ENCODE measurements around the gene FIGNL2. TPM values are rescaled to one million over a fixed set of nuclear protein-coding genes. Genes with fewer than 3 reads are reported as not detected.

FIGNL2 gene
- total RNA-seq (under 1 TPM; 0.25 to 0.39 (median 0.28) TPM), polyA plus RNA-seq (0.18 TPM)
- long read RNA-seq, donor 1: 0 reads
- long read RNA-seq, donor 2: 0 reads
- long read RNA-seq, donor 3: 0 reads
- long read RNA-seq, donor 4: 0 reads

DNA sequence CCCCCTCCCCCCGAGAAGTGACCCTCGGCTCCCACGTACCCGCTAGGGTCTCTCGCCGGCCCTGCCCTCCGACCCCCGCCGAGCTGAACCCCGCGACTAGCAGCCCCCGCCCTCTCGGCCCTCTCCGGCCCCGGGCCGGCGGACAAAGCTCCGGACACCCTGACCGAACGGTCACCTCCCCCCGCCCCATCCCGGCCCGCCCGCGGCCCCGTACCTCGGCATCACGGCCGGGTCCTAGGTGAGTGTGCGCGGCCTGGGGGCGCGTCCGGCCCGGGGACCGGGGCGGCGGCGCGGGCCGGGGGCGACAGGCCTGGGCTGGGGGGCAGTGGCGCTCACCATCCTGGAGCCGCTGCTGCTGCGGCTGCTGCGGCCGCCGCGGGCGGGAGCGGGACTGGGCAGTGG is at the start of gene FIGNL2:
Gene FIGNL2, minus strand, starts transcription at position 393 of the 402 bp plus-strand sequence. CDS start 26,305 bp downstream, outside the sequence.
- 1% methylated on average over 49 of the region's 51 CpGs for WGBS
- peaks cover 2% of the 10 kb centered on the region for H3K4me1 ChIP-seq (ENCODE audit: control insufficient read depth, insufficient read depth, low read length)
- DNase-seq (peak in 1 of 3 donors; percentile 67), ATAC-seq (peak in 1 of 2 donors; percentile 3)
- no peaks in the 10 kb centered on the region for H3K27me3 ChIP-seq (ENCODE audit: control insufficient read depth, insufficient read depth)
- H3K4me3 ChIP-seq (ENCODE audit: low read length): peak within 1 kb of the TSS; percentile 67
- no peak within 1 kb of the TSS for H3K27ac ChIP-seq (ENCODE audit: low read length)
- intact Hi-C loops (cut with DNase I): no loop called here
- H3K9me3 ChIP-seq (ENCODE audit: control insufficient read depth, low read length): no peaks in the 10 kb centered on the region

DNA sequence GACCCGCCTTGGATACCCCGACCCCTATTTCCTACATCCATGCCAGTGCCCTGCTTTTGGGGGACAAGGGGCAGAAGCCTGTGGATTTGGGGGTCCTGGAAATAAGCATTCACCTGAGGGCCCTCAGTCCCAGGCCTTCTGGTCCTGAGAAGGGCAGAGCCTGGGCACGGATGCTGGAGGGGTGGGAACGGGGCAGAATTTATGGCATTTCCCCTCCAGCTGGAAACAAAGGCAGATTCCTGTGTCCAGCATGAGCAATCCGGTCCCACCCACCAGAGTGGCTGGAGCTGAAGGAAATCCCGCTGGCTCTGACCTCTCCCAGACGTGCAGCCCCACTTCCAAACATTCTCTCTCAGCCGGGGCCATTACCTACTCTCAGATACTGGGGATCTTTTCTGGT is 48.7 kb upstream of the FIGNL2 start:
- peak overlapping the region; percentile 70 for H3K27ac ChIP-seq (ENCODE audit: low read length)
- H3K27me3 ChIP-seq (ENCODE audit: control insufficient read depth, insufficient read depth): no peaks in the 10 kb centered on the region
- WGBS: 59% methylated on average over 8 of the region's 8 CpGs
- H3K4me3 ChIP-seq (ENCODE audit: low read length): no peak overlapping the region
- H3K9me3 ChIP-seq (ENCODE audit: control insufficient read depth, low read length): no peaks in the 10 kb centered on the region
- DNase-seq (peak; percentile 63 to 82 (median 68)), ATAC-seq (peak; percentile 64 to 85)
- peaks cover 5% of the 10 kb centered on the region for H3K4me1 ChIP-seq (ENCODE audit: control insufficient read depth, insufficient read depth, low read length)
- intact Hi-C loops (cut with DNase I): loop anchor here in 2 of 4 donors (5.0 kb wide), 1 partner anchor 85 kb away; no protein-coding TSS in a partner anchor

DNA sequence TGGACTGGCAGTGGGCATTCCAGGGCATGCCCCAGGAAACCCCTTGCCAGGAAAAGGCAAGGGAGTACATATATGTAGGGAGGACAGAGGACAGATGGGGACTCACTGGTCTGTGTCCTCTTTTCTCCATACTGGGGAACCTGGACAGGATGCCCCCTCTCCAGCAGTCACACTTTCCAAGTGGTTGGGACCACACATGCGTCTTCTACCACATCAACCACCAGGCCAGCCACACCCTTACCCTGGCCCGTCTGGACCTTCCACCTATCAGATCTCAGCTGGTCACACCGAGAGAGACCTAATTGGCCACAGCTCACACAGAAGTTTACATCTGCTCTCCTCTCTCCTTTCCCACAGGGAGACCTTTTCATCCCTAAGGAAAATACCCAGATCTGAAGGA is 47.7 kb upstream of the FIGNL2 start:
- peak in 1 of 2 donors; percentile 24 for ATAC-seq
- intact Hi-C loops (cut with DNase I): loop anchor here in 2 of 4 donors (5.0 kb wide), 1 partner anchor 86 kb away; no protein-coding TSS in a partner anchor

GRCh38 chr12:51895378-51896135 is 47.0 kb upstream of the FIGNL2 start:
- Histone ChIP-seq H3K4me1 (ENCODE audit: control insufficient read depth, insufficient read depth, low read length) (peaks cover 5% of the 10 kb centered on the region), H3K27me3 (ENCODE audit: control insufficient read depth, insufficient read depth) (no peaks in the 10 kb centered on the region)

More for the DNA sequence above, 47.7 kb upstream of the FIGNL2 start:
- H3K27me3 ChIP-seq (ENCODE audit: control insufficient read depth, insufficient read depth): no peaks in the 10 kb centered on the region
- H3K4me3 ChIP-seq (ENCODE audit: low read length): no peak overlapping the region
- no peak overlapping the region for H3K27ac ChIP-seq (ENCODE audit: low read length)
- WGBS: 76% methylated on average over 3 of the region's 3 CpGs
- H3K4me1 ChIP-seq (ENCODE audit: control insufficient read depth, insufficient read depth, low read length): peaks cover 5% of the 10 kb centered on the region
- no peak for DNase-seq
- H3K9me3 ChIP-seq (ENCODE audit: control insufficient read depth, low read length): no peaks in the 10 kb centered on the region

GRCh38 chr12:51893786-51894185 is 45.3 kb upstream of the FIGNL2 start:
- peaks cover 5% of the 10 kb centered on the region for H3K4me1 ChIP-seq (ENCODE audit: control insufficient read depth, insufficient read depth, low read length)
- DNase-seq (no peak), ATAC-seq (no peak)
- no peaks in the 10 kb centered on the region for H3K27me3 ChIP-seq (ENCODE audit: control insufficient read depth, insufficient read depth)
- intact Hi-C loops (cut with DNase I): loop anchor here in 2 of 4 donors (2.0 to 5.0 kb wide), 2 partner anchors 84 to 87 kb away; no protein-coding TSS in a partner anchor
- no peak overlapping the region for H3K4me3 ChIP-seq (ENCODE audit: low read length)
- no peaks in the 10 kb centered on the region for H3K9me3 ChIP-seq (ENCODE audit: control insufficient read depth, low read length)
- WGBS: 87% methylated on average over 6 of the region's 6 CpGs
- no peak overlapping the region for H3K27ac ChIP-seq (ENCODE audit: low read length)

More at GRCh38 chr12:51895378-51896135, 47.0 kb upstream of the FIGNL2 start:
- Histone ChIP-seq H3K9me3 (ENCODE audit: control insufficient read depth, low read length) (no peaks in the 10 kb centered on the region), H3K4me3 (ENCODE audit: low read length) (no peak overlapping the region), H3K27ac (ENCODE audit: low read length) (peak overlapping the region; percentile 25)
- 85% methylated on average over 8 of the region's 8 CpGs for WGBS
- DNase-seq (peak in 2 of 3 donors; percentile 16 to 39), ATAC-seq (peak in 1 of 2 donors; percentile 7)
- intact Hi-C loops (cut with DNase I): loop anchor here in 3 of 4 donors (2.0 to 5.0 kb wide), 2 partner anchors 85 to 87 kb away; no protein-coding TSS in a partner anchor

- H3K9me3 ChIP-seq (ENCODE audit: control insufficient read depth, low read length): no peaks in the 10 kb centered on the region
- intact Hi-C loops (cut with DNase I): loop anchor here in 1 of 4 donors (5.0 kb wide), 1 partner anchor 85 kb away; no protein-coding TSS in a partner anchor
- H3K27ac ChIP-seq (ENCODE audit: low read length): no peak overlapping the region
- ATAC-seq (no peak), DNase-seq (no peak)
- H3K27me3 ChIP-seq (ENCODE audit: control insufficient read depth, insufficient read depth): no peaks in the 10 kb centered on the region
- peaks cover 5% of the 10 kb centered on the region for H3K4me1 ChIP-seq (ENCODE audit: control insufficient read depth, insufficient read depth, low read length)
- no peak overlapping the region for H3K4me3 ChIP-seq (ENCODE audit: low read length)
These were observed 43.3 kb upstream of the FIGNL2 start for GRCh38 chr12:51891843-51892242.

- 90% methylated on average over 22 of the region's 22 CpGs for WGBS
- DNase-seq (peak in 2 of 3 donors; percentile 40 to 71), ATAC-seq (no peak)
These were observed 42.1 kb upstream of the FIGNL2 start for GRCh38 chr12:51890511-51891171.

DNA sequence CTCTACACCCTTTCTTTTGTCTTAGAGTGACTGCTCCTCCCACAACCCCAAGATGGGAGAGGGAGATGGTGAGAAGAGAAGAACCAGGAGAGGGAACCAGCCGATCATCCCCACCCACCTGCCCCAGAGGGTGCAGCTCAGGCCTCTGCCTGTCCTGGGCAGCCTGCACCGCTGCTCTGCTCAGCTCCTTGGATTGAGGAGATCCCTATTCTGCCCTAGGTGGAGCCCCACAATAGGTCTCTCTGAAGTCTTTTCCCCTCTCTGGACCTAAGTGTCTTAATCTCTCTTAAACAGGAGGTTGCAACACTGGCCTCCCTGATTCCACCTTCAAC is 41.6 kb upstream of the FIGNL2 start:
- intact Hi-C loops (cut with DNase I): loop anchor here in 1 of 4 donors (5.0 kb wide), 1 partner anchor 87 kb away; no protein-coding TSS in a partner anchor
- H3K4me1 ChIP-seq (ENCODE audit: control insufficient read depth, insufficient read depth, low read length): peaks cover under 1% of the 10 kb centered on the region
- no peaks in the 10 kb centered on the region for H3K27me3 ChIP-seq (ENCODE audit: control insufficient read depth, insufficient read depth)
- no peak overlapping the region for H3K27ac ChIP-seq (ENCODE audit: low read length)
- peak in 1 of 3 donors; percentile 17 for DNase-seq
- WGBS: 89% methylated on average over 2 of the region's 2 CpGs
- H3K4me3 ChIP-seq (ENCODE audit: low read length): no peak overlapping the region
- no peak for ATAC-seq
- H3K9me3 ChIP-seq (ENCODE audit: control insufficient read depth, low read length): no peaks in the 10 kb centered on the region

More at GRCh38 chr12:51890511-51891171, 42.1 kb upstream of the FIGNL2 start:
- Histone ChIP-seq H3K27ac (ENCODE audit: low read length) (no peak overlapping the region), H3K27me3 (ENCODE audit: control insufficient read depth, insufficient read depth) (no peaks in the 10 kb centered on the region), H3K4me1 (ENCODE audit: control insufficient read depth, insufficient read depth, low read length) (peaks cover 5% of the 10 kb centered on the region), H3K4me3 (ENCODE audit: low read length) (no peak overlapping the region), H3K9me3 (ENCODE audit: control insufficient read depth, low read length) (no peaks in the 10 kb centered on the region)
- intact Hi-C loops (cut with DNase I): loop anchor here in 1 of 4 donors (5.0 kb wide), 1 partner anchor 87 kb away; no protein-coding TSS in a partner anchor

DNA sequence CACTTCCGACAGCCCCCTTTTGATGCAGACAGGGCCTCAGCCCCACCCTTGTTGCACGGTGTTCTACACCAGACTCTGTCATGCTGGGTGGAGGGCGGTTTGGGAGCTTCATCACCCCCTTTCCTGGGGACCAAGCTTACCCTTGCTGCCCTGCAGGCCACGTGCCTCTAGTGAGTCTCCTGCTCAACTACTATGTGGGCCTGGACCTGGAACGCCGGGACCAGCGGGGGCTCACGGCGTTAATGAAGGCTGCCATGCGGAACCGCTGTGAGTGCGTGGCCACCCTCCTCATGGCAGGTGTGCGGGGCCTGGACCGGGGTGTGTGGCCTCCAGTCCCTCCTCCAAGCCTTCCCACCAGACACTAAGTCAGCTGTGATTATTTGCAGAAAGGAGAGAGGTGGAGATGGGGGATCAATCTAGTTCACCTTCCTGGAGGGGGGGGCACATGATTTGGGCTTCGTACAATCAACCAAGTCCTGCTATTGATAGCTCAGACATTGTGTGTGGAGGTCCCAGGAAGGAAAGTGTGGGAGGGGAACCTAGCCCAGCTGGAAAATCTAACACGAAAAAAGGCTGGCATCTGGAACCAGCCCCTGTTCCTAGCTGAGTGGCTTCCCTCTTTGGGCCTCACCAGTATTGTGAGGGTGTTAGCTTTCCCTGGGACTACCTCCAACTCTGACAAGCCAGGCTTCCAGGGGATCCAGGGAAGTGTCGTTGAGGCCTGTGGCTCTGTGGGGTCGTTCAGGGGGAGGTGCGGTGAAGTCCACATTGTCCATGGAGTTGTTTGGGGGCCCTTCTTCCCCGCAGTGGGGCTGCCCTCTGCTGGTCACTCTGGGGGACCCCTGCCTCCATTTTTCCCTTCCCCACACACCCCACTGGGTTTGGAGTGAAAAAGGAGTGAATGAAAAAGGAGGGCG is 41.0 kb upstream of the FIGNL2 start:
- DNase-seq: peak in 1 of 3 donors; percentile 47
- Histone ChIP-seq H3K4me1 (ENCODE audit: control insufficient read depth, insufficient read depth, low read length) (no peaks in the 10 kb centered on the region), H3K9me3 (ENCODE audit: control insufficient read depth, low read length) (no peaks in the 10 kb centered on the region), H3K27me3 (ENCODE audit: control insufficient read depth, insufficient read depth) (no peaks in the 10 kb centered on the region), H3K27ac (ENCODE audit: low read length) (no peak overlapping the region), H3K4me3 (ENCODE audit: low read length) (no peak overlapping the region)
- no peak for ATAC-seq
- 80% methylated on average over 21 of the region's 21 CpGs for WGBS
- intact Hi-C loops (cut with DNase I): loop anchor here in 1 of 4 donors (5.0 kb wide), 1 partner anchor 88 kb away; no protein-coding TSS in a partner anchor
